Erythroblast (primary cell): ENCODE results near the gene BACE2.
"Not testable (repeated sequence)": the region's sequence is repeated elsewhere in the genome, so short reads cannot be mapped to it uniquely, and the experiment has no call there.

Experiments used
- DNase-seq, 2 experiments: peaks; one replicate each; lab custom pipeline; 2025; lab: John Stamatoyannopoulos, UW
- GATA1 ChIP-seq: IDR thresholded peaks from 2 replicates; pipeline ENCODE4 v1.6.1; 2011; ENCODE audit warnings: low read depth, mild to moderate bottlenecking, control low read depth, low read length, moderate library complexity
- POLR2A ChIP-seq: IDR thresholded peaks from 2 replicates; pipeline ENCODE4 v1.6.1; 2011; ENCODE audit warnings: mild to moderate bottlenecking, low read length

Gene BACE2

GRCh38 chr21:41283211-41283818 is 115.4 kb downstream of the BACE2 start:
- peak; percentile 36 to 60 for DNase-seq
- TF ChIP-seq POLR2A (no peak), GATA1 (no peak)

- DNase-seq: no peak
Measured at GRCh38 chr21:41289431-41289830, 121.5 kb downstream of the BACE2 start.

GRCh38 chr21:41290106-41290799 is 122.3 kb downstream of the BACE2 start:
- no peak for TF ChIP-seq GATA1
- no peak for TF ChIP-seq POLR2A
- DNase-seq: no peak

More at GRCh38 chr21:41289431-41289830, 121.5 kb downstream of the BACE2 start:
- TF ChIP-seq POLR2A: no peak

- no peak for DNase-seq
- TF ChIP-seq POLR2A: no peak
- no peak for TF ChIP-seq GATA1
Measured at GRCh38 chr21:41294548-41295231, 126.7 kb downstream of the BACE2 start.

GRCh38 chr21:41295721-41296254 is 127.8 kb downstream of the BACE2 start:
- DNase-seq: no peak
- TF ChIP-seq POLR2A: no peak
- TF ChIP-seq GATA1: no peak

- TF ChIP-seq POLR2A: no peak
- no peak for TF ChIP-seq GATA1
- DNase-seq: peak in 1 of 2 experiments; percentile 4
Measured at GRCh38 chr21:41302976-41303375, 135.0 kb downstream of the BACE2 start.

- TF ChIP-seq GATA1 (no peak), POLR2A (no peak)
- DNase-seq: no peak
Measured at GRCh38 chr21:41304068-41304720, 136.2 kb downstream of the BACE2 start.

GRCh38 chr21:41307219-41307618 is 139.3 kb downstream of the BACE2 start:
- no peak for TF ChIP-seq POLR2A
- TF ChIP-seq GATA1: no peak
- no peak for DNase-seq

- DNase-seq: not testable (repeated sequence)
Measured at GRCh38 chr21:41313285-41314164, 145.6 kb downstream of the BACE2 start.

GRCh38 chr21:41315726-41316125 is 147.8 kb downstream of the BACE2 start:
- DNase-seq: no peak
- TF ChIP-seq POLR2A (no peak), GATA1 (no peak)

- DNase-seq: no peak
- no peak for TF ChIP-seq POLR2A
- no peak for TF ChIP-seq GATA1
Measured at GRCh38 chr21:41316200-41317062, 148.5 kb downstream of the BACE2 start, which contains the start of gene FAM3B. TSS of gene FAM3B (plus strand) at chr21:41316801. CDS start at chr21:41316880, 79 bp downstream.

- TF ChIP-seq POLR2A: no peak
- no peak for DNase-seq
Measured at GRCh38 chr21:41317063-41317392, 149.1 kb downstream of the BACE2 start.
